Measurements from ENCODE around the gene DENND1A.

DNA sequence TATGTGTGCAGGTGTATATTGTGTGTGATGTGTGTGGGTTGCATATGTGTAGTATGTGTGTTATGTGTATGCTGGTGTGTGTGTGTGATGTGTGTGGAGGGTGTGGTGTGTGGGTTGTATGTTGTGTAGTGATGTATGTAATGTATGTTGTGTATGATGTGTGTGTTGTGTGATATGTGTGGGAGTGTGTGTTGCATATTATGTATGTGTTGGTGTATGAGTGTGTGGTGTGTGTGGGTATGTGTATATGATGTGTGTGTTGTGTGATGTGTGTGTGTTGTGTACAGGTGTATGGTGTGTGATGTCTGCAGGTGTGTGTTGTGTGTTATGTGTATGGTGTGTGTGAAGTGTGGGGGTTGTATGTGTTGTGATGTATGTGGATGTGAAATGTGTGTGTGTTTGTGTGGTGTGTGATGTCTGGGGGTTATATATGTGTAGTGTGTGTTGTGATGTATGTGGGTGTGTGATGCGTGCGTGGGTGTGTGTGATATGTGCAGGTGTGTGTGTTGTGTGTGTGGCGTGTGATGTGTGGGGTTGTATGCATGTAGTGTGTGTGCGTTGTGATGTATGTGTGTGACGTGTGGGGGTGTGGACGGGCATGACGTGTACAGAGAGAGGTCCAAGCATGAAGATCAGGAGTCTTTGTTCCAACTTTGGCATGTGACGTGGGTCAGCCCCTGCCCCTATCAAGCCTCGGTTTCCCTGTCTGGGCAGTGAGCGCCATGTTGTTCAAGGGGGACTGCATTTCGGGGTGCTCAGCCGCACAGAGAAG, 582.5 kb downstream of the DENND1A start:
- no peak for TF ChIP-seq TAF1 (conservative IDR thresholded peaks at IDR 0.05)
- TF ChIP-seq, protein P1, sequence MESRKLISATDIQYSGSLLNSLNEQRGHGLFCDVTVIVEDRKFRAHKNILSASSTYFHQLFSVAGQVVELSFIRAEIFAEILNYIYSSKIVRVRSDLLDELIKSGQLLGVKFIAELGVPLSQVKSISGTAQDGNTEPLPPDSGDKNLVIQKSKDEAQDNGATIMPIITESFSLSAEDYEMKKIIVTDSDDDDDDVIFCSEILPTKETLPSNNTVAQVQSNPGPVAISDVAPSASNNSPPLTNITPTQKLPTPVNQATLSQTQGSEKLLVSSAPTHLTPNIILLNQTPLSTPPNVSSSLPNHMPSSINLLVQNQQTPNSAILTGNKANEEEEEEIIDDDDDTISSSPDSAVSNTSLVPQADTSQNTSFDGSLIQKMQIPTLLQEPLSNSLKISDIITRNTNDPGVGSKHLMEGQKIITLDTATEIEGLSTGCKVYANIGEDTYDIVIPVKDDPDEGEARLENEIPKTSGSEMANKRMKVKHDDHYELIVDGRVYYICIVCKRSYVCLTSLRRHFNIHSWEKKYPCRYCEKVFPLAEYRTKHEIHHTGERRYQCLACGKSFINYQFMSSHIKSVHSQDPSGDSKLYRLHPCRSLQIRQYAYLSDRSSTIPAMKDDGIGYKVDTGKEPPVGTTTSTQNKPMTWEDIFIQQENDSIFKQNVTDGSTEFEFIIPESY (IDR thresholded peaks at IDR 0.05) = no peak
- TF ChIP-seq, protein P2, sequence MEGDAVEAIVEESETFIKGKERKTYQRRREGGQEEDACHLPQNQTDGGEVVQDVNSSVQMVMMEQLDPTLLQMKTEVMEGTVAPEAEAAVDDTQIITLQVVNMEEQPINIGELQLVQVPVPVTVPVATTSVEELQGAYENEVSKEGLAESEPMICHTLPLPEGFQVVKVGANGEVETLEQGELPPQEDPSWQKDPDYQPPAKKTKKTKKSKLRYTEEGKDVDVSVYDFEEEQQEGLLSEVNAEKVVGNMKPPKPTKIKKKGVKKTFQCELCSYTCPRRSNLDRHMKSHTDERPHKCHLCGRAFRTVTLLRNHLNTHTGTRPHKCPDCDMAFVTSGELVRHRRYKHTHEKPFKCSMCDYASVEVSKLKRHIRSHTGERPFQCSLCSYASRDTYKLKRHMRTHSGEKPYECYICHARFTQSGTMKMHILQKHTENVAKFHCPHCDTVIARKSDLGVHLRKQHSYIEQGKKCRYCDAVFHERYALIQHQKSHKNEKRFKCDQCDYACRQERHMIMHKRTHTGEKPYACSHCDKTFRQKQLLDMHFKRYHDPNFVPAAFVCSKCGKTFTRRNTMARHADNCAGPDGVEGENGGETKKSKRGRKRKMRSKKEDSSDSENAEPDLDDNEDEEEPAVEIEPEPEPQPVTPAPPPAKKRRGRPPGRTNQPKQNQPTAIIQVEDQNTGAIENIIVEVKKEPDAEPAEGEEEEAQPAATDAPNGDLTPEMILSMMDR (IDR thresholded peaks at IDR 0.05; ENCODE audit: low read depth, low read length, missing input control) = no peak
- no peak for TF ChIP-seq SP1 (IDR thresholded peaks at IDR 0.05)
- no peak for TF ChIP-seq GABPA (IDR thresholded peaks at IDR 0.05 in 1 of 2, conservative IDR thresholded peaks at IDR 0.05 in 1 of 2)
- no peak for TF ChIP-seq HNF4A (conservative IDR thresholded peaks at IDR 0.05)
- TF ChIP-seq, protein P3, sequence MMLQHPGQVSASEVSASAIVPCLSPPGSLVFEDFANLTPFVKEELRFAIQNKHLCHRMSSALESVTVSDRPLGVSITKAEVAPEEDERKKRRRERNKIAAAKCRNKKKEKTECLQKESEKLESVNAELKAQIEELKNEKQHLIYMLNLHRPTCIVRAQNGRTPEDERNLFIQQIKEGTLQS (IDR thresholded peaks at IDR 0.05) = no peak
- TF ChIP-seq EGR1 (IDR thresholded peaks at IDR 0.05; ENCODE audit: low read depth in 2 of 2) = no peak
- no peak for TF ChIP-seq RAD21 (IDR thresholded peaks at IDR 0.05)
- TF ChIP-seq, protein P4, sequence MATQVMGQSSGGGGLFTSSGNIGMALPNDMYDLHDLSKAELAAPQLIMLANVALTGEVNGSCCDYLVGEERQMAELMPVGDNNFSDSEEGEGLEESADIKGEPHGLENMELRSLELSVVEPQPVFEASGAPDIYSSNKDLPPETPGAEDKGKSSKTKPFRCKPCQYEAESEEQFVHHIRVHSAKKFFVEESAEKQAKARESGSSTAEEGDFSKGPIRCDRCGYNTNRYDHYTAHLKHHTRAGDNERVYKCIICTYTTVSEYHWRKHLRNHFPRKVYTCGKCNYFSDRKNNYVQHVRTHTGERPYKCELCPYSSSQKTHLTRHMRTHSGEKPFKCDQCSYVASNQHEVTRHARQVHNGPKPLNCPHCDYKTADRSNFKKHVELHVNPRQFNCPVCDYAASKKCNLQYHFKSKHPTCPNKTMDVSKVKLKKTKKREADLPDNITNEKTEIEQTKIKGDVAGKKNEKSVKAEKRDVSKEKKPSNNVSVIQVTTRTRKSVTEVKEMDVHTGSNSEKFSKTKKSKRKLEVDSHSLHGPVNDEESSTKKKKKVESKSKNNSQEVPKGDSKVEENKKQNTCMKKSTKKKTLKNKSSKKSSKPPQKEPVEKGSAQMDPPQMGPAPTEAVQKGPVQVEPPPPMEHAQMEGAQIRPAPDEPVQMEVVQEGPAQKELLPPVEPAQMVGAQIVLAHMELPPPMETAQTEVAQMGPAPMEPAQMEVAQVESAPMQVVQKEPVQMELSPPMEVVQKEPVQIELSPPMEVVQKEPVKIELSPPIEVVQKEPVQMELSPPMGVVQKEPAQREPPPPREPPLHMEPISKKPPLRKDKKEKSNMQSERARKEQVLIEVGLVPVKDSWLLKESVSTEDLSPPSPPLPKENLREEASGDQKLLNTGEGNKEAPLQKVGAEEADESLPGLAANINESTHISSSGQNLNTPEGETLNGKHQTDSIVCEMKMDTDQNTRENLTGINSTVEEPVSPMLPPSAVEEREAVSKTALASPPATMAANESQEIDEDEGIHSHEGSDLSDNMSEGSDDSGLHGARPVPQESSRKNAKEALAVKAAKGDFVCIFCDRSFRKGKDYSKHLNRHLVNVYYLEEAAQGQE (IDR thresholded peaks at IDR 0.05) = no peak
